GM21390 (cell line): ENCODE data around the gene OR6K3.

ENCODE experiments used
- ATAC-seq: cut with Tn5 transposase; IDR thresholded peaks from one replicate; pipeline ENCODE4 v1.9.1; 2021; ENCODE audit not compliant: unreplicated experiment

Gene OR6K3

GRCh38 chr1:158687037-158687436 lies 33.5 kb downstream of the OR6K3 start:
- no peak for ATAC-seq

GRCh38 chr1:158686111-158687009 lies 34.2 kb downstream of the OR6K3 start, which contains the start of gene SPTA1:
SPTA1 (minus strand) TSS chr1:158686715; CDS start chr1:158686517, 198 bp downstream.
- no peak for ATAC-seq

- no peak for ATAC-seq
Observed at GRCh38 chr1:158685085-158685484, 35.4 kb downstream of the OR6K3 start.

GRCh38 chr1:158681606-158682005 lies 38.9 kb downstream of the OR6K3 start:
- ATAC-seq: no peak

GRCh38 chr1:158679289-158679688 lies 41.2 kb downstream of the OR6K3 start:
- ATAC-seq: no peak

GRCh38 chr1:158675563-158676323 lies 44.8 kb downstream of the OR6K3 start:
- ATAC-seq: no peak

- ATAC-seq: no peak
Observed at GRCh38 chr1:158674302-158674701, 46.2 kb downstream of the OR6K3 start.
